GM19240 (cell line): ENCODE measurements around the gene TRIM48.
"Not testable (repeated sequence)": the region's sequence is repeated elsewhere in the genome, so short reads cannot be mapped to it uniquely, and the experiment has no call there.

Experiments used
- DNase-seq: peaks from one replicate; pipeline ENCODE4 v3.0.0; 2011; ENCODE audit warnings: low spot score; ENCODE audit not compliant: insufficient read length

Gene TRIM48, protein sequence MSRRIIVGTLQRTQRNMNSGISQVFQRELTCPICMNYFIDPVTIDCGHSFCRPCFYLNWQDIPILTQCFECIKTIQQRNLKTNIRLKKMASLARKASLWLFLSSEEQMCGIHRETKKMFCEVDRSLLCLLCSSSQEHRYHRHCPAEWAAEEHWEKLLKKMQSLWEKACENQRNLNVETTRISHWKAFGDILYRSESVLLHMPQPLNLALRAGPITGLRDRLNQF

DNA sequence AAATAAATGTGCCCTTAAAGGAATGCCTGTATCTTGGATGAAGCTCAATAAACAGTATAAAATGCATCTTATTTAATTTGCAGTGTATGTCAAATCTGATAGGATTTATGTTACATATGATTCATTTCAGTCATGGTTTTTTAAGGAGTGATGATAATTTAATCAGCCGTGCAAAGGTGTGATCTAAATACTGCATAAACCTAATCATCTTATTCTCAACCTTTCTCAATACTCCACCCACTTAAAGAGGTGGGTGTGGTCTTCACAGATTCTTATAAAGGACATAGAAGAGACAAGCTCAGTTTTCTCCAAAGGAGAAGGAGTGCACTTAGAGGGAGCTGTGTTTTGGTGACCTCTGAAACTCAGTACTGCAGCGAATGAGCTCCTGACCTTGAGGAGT lies at the start of gene TRIM48:
TRIM48 (plus strand) TSS at position 301 of the 400 bp plus-strand sequence. CDS start 113 bp downstream, outside the sequence.
- not testable (repeated sequence) for DNase-seq

GRCh38 chr11:55238316-55238715 lies 23.6 kb upstream of the TRIM48 start:
- DNase-seq, result not testable (repeated sequence)

DNA sequence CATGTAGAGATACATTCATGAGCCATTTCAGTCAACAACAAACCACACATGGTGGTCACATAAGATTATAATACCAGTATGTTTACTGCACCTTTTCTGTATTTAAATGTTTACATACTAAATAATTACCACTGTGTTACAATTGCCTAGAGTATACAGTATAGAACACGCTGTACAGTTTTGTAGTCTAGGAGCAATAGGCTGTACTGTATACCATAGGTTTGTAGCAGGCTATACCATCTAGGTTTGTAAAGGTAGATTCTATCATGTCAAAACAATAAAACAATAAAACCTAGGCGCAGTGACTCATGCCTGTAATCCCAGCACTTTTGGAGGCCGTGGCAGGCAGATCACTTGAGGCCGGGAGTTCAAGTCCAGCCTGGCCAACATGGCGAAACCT lies 1.1 kb downstream of the TRIM48 start:
- DNase-seq, result no peak
